Stimulated activated CD8-positive, alpha-beta memory T cell treated with anti-CD3 and anti-CD28 coated beads, Interleukin-4, amount 100 ng/mL, for 1 hour (primary cell): ENCODE results near the gene TVP23C.
"Not testable (repeated sequence)": the region's sequence is repeated elsewhere in the genome, so short reads cannot be mapped to it uniquely, and the experiment has no call there.

Experiments
- DNase-seq, 2 donors: peaks; one replicate each; pipeline ENCODE4 v3.0.0-alpha.2; 2020; ENCODE audit warnings: low read depth in 2 of 2, low spot score in 1 of 2

The TVP23C gene

DNA sequence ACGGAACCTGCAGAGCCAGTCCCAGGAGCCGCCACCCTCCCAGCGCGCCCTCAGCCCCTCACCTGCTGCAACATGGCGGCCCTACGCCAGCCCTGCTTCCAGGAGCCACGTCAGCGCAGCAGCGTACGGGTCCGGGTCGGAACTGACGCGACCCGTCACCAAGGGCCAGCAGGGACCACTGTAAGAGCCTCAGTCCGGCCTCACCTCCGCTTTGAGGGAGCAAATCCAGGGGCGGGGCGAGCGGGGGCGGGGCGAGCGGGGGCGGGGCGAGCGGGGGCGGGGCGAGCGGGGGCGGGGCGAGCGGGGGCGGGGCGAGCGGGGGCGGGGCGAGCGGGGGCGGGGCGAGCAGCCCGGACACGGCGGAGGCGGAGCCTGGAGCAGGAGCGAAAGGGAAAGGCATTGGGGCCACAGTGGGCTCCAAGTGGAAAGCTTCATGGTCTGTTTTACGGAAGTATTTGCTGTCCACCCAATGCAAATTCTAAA lies at the start of gene TVP23C:
Gene TVP23C, minus strand, starts transcription at position 109 of the 483 bp plus-strand sequence. Its CDS starts 35 bp downstream, at position 74.
- DNase-seq = peak; percentile 23 to 45

DNA sequence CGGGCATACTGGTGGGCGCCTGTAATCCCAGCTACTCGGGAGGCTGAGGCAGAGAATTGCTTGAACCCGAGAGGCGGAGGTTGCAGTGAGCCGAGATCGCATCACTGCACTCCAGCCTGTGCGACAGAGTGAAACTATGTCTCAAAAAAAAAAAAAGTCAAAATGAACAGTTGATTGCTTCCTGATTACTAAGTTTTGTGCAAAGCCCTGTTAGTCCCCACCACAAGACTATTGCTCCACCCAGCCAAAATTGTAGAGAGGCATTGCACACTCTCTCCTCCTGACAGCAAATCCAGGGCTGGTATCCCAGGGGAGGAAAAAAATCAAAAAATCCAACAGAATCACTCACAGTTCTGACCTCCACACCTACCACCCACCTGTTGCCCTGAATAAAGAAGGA lies 29.7 kb upstream of the TVP23C start:
- not testable (repeated sequence) for DNase-seq

DNA sequence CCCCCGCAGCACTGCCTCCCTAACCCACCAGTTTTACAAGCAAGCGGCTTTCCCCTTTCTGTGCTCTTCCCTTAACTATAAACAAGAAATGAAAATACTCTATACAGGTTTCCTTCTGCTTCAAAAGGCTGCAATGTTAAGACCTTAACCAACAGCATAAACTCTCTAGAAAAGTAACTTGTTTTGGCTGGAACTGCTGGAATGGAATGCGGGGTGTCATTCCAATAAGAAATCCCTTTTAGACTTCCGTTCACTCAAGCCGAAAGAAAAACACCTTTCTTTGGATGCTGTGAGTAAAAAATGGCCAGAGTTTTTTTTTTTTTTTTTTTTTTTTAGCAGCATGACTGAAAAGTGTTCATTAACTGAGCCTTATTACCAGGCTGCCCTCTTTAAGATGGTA lies 28.7 kb upstream of the TVP23C start:
- DNase-seq = not testable (repeated sequence)

- not testable (repeated sequence) for DNase-seq
These were observed 27.6 kb upstream of the TVP23C start for GRCh38 chr17:15590844-15591243.

- DNase-seq = not testable (repeated sequence)
These were observed 26.6 kb upstream of the TVP23C start for GRCh38 chr17:15589544-15590536.

GRCh38 chr17:15588017-15588416 lies 24.7 kb upstream of the TVP23C start:
- DNase-seq = not testable (repeated sequence)

DNA sequence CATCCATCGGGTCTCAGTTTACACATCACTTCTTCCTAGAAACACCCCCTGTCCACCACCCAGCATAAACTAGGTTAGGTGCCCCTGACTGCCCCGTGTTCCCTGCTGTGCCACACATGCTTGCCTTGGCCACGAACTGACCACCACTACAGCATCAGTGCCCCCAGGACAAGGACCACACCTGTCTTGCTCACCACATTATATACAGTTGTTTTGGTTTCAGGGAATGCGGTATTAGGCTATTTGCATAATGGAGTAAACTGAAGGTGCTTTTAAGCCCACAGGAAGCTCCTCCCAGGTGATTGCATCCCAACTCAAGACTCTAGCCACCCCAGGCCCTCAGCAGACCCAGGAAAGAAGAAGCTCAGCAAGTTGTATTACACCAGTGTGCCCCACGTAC lies 20.0 kb upstream of the TVP23C start:
- DNase-seq = not testable (repeated sequence)

DNA sequence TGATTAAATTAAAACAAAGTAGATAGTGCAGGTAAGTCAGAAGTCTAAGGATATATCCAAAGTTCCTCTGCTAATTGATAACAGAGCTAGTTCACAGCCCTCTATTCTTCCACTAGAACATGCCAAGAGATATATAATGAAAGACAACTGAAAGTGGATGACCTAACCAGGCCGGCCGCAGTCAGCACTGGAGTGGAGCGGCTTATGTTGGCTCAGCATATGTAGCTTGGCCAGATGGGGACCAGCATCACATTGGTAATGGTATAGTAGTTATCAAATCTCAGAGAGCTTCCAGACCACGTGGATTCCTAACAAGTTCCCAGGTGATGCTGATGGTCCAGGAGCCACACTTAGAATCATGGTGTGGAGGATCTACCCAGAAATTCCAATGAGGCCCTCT lies 18.2 kb upstream of the TVP23C start:
- DNase-seq = not testable (repeated sequence)

DNA sequence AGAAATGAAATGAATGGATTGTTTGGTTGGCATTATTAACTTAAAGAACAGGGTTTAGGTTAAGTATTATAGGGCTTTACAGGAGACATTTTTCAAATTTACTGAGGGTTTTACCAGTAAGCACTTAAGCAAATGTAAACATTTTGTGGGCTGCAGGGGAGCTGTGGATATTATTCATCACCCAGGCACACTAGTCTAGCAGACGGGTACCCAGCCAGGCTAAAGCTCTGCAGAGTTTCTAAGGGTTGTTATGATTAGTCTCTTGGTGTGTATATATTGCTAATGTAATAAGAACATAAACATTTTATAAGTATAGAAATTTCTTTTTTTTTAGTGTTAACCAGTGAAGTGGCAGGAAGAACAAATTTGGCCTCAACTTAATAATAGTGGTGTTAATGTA lies 13.6 kb upstream of the TVP23C start:
- DNase-seq = not testable (repeated sequence)

- not testable (repeated sequence) for DNase-seq
These were observed 11.4 kb upstream of the TVP23C start for GRCh38 chr17:15574660-15575059.

- not testable (repeated sequence) for DNase-seq
These were observed 10.6 kb upstream of the TVP23C start for GRCh38 chr17:15573870-15574269.

GRCh38 chr17:15562613-15563374 lies 489 bp downstream of the TVP23C start:
- DNase-seq = not testable (repeated sequence)

DNA sequence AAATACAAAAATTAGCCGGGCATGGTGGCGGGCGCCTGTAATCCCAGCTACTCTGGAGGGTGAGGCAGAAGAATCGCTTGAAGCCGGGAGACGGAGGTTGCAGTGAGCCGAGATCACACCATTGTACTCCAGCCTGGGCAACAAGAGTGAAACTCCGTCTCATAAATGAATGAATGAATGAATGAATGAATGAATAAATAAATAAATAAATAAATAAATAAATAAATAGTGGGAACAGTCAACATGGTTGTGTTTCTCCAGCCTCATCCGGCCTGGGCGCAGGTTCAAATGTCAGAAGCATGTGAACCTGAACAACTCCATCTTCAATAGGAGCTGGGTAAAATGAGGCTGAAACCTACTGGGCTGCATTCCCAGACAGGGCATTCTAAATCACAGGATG lies 1.8 kb downstream of the TVP23C start:
- not testable (repeated sequence) for DNase-seq

DNA sequence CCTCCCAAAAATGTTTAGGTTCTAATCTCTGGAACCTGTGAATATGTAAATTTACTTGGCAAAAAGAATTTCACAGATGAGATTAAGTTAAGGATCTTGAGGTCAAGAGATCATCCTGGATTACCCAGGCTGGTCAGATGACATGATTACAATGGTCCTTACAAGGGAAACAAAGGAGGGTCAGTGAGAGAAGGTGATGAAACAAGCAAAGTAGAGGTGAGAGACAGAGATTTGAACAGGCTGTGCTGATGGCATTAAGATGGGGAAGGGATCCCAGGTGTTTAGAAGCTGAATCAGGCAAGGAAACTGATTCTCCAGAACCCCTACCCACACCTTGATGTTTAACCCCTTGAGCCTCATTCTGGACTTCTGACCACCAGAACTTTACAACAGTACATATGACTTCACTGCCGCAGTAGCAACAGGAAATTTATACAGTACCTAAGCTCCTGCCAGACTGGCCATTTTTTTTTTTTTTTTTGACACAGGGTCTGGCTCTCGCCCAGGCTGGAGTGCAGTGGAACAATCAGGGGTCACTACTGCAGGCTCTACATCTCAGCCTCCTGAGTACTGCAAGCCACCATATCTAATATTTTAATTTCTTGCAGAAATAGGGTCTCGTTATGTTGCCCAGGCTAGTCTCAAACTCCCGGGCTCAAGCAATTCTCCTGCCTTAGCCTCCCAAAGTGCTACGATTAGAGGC lies 4.7 kb downstream of the TVP23C start:
- not testable (repeated sequence) for DNase-seq

DNA sequence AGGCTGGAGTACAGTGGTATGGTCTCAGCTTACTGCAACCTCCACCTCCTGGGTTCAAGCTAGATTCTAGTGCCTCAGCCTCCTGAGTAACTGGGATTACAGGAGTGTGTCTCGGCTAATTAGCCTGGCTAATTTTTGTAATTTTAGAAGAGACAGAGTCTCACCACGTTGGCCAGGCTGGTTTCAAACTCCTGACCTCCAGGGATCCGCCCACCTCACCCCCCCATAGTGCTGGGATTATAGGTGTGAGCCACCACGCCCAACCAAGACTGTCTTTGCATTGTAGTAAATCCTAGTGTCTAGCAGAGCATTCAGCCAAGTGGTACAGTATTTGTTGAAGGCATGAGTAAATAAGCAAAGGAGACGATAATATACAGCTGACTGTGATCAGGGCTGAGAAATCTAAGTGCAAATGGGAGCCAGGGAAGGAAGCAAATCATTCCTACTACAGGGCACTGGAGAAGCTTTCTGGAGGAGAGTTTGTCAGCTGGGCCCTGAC lies 5.9 kb downstream of the TVP23C start:
- not testable (repeated sequence) for DNase-seq

DNA sequence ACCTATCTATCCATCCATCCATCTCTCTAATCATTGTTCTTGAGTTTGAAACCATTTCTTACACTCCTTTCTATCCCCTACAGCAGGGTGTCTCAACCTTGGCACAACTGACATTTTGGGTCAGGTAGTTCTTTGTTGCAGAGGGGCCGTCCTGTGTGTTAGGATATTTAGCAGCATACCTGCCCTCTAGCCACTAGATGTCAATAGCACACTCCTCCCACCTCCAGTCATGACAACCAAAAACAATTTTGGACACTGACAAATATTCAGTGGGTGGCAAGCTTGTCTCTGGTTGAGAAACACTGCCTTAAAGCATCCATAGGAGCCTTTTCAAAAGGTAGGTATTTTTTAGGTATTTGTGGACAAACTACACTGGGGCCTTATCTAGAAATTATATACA lies 10.4 kb downstream of the TVP23C start:
- DNase-seq = not testable (repeated sequence)

GRCh38 chr17:15549552-15549951 lies 13.7 kb downstream of the TVP23C start:
- not testable (repeated sequence) for DNase-seq

DNA sequence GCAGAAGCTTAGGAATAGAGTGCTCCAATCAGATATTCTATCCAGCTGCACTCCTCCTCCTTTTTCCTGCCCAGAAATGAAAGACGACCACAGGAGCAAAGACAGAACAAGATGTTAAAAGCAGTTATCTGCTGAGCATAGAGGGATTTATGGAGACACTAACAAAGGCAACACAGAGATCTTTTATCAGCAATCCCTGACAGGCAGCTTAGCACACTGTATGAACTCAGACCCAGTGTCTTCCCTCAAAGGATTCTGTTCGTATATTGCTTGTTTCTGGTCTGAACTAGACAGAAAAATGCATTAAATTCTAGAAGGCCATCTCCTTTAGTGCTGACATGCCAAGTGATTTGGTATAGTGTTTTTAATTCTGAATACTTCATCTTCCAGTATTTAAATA lies 16.7 kb downstream of the TVP23C start:
- not testable (repeated sequence) for DNase-seq

GRCh38 chr17:15540371-15541219 lies 22.7 kb downstream of the TVP23C start:
- DNase-seq = not testable (repeated sequence)

- not testable (repeated sequence) for DNase-seq
These were observed 30.2 kb downstream of the TVP23C start for GRCh38 chr17:15533122-15533521.
